ENCODE measurements around the gene TRIM59.

Gene TRIM59, protein sequence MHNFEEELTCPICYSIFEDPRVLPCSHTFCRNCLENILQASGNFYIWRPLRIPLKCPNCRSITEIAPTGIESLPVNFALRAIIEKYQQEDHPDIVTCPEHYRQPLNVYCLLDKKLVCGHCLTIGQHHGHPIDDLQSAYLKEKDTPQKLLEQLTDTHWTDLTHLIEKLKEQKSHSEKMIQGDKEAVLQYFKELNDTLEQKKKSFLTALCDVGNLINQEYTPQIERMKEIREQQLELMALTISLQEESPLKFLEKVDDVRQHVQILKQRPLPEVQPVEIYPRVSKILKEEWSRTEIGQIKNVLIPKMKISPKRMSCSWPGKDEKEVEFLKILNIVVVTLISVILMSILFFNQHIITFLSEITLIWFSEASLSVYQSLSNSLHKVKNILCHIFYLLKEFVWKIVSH

DNA sequence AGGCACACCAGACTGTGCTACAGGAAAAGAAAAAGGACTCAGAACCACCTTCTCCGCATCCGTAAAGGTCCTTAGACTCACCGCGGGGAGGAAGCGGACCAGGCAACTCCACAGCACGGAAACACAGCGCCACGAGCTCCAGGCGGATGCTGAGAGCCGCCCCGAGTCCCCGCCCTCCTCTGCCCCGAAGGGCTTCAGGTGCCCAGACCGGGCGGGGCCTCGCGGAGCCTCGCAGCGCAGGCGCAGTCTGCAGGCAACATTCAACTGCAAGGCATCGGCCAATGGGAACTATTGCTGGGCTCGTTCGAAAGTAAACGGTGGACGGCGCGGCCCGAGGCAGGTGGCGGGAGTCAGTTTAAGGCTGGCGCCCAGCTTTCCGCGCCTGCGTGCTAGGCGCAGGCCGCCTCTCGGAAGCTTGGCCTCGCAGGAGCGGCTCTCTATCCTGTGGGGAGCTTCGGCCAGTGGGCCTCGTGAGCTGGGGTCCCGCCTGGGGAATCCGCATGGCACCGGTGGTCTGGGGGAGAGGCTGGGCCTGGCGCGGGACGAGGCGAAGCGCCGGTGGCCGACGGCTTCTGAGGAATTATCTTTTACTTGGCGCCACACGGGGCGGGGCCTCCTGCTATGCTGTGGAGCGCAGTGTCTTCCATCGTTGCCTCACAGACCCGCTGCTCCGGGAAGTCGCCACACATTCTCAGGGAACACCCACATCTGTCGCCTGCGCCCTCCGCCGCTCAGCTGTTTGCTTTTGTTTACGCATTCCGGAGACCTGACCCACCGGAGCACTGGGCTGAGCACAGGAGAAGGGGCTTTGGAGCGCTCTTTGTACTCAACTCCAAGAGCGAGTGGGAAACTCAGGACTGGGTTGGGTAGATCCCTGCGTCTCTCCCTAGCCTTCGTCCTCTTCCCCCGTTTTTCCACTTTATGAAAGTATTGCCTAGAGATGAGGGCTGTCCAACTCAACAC lies at the start of gene TRIM59:
TSS of gene TRIM59 (minus strand) at position 151 of the 963 bp plus-strand sequence. CDS start 10,603 bp downstream, outside the sequence.
- Histone ChIP-seq H3K4me3 (no peak within 1 kb of the TSS), H3K9ac (ENCODE audit: insufficient read length) (no peak within 1 kb of the TSS), H3K36me3 (ENCODE audit: insufficient read depth, low read length) (no peaks in the 10 kb centered on the region), H3K27ac (no peak within 1 kb of the TSS), H3K9me3 (ENCODE audit: low read depth, low read length) (no peaks in the 10 kb centered on the region)
- no peak for TF ChIP-seq FOXP2 (optimal IDR thresholded peaks at IDR 0.05; ENCODE audit: control extremely low read depth, extremely low read length, insufficient read depth)
- TF ChIP-seq EZH2 (IDR thresholded peaks at IDR 0.05): no peak
- no peak for TF ChIP-seq POLR2AphosphoS5 (IDR thresholded peaks at IDR 0.05; ENCODE audit: borderline replicate concordance, low read depth, low read length)
- no peak for DNase-seq (ENCODE audit: low read depth, low spot score)

- Histone ChIP-seq H3K36me3 (ENCODE audit: insufficient read depth, low read length) (peaks cover 44% of the 10 kb centered on the region), H3K9me3 (ENCODE audit: low read depth, low read length) (no peaks in the 10 kb centered on the region), H3K4me3 (no peak overlapping the region), H3K27ac (no peak overlapping the region), H3K9ac (ENCODE audit: insufficient read length) (no peak overlapping the region)
- DNase-seq (ENCODE audit: low read depth, low spot score): no peak
- TF ChIP-seq EZH2 (IDR thresholded peaks at IDR 0.05) (no peak), POLR2AphosphoS5 (IDR thresholded peaks at IDR 0.05; ENCODE audit: borderline replicate concordance, low read depth, low read length) (0 out of 2 replicates have a peak, but pooled peaks have one; percentile 14), FOXP2 (optimal IDR thresholded peaks at IDR 0.05; ENCODE audit: control extremely low read depth, extremely low read length, insufficient read depth) (no peak)
These were observed 48.6 kb upstream of the TRIM59 start for GRCh38 chr3:160498202-160498601.

DNA sequence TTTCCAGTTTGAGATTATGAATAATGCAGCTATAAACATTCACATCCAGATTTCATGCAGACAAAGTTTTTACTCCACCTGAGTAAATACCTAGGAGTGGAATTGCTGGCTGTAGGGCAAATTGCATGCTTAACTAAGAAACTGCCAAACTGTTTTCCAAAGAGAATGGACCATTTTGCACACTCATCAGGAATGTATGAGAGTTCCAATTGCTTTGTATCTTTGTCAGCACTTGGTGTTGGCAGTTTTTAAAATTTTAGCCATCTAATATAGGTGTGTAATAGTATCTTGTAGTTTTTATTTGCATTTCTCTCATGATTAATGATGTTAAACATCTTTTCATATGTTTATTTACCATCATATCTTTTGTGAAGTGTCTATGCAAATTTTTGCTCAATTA lies 40.6 kb upstream of the TRIM59 start:
- Histone ChIP-seq H3K9me3 (ENCODE audit: low read depth, low read length) (peaks cover 7% of the 10 kb centered on the region; the same call in 1 of the 2 replicates), H3K4me3 (no peak overlapping the region), H3K9ac (ENCODE audit: insufficient read length) (no peak overlapping the region), H3K27ac (no peak overlapping the region), H3K36me3 (ENCODE audit: insufficient read depth, low read length) (no peaks in the 10 kb centered on the region)
- DNase-seq (ENCODE audit: low read depth, low spot score): no peak
- TF ChIP-seq POLR2AphosphoS5 (IDR thresholded peaks at IDR 0.05; ENCODE audit: borderline replicate concordance, low read depth, low read length): no peak
- TF ChIP-seq EZH2 (IDR thresholded peaks at IDR 0.05): no peak
- TF ChIP-seq FOXP2 (optimal IDR thresholded peaks at IDR 0.05; ENCODE audit: control extremely low read depth, extremely low read length, insufficient read depth): no peak

DNA sequence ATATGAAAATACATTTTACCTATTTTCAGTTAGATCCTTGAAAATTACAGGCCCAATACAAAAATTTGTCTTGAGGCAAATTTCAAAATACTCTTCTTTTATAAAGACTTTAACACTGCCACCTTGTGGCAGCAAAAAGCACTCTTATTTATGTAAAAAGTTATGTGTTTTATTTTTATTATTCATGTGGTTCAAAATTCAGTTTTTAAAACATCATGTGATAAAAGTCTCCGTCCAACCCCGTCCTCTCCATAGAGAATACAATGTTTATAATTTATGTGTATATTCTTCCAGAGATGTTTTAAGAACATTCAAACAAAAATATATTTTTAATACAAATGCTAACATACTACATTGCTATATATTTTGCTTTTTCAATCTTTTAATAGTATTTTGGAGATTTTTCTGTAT lies 36.9 kb upstream of the TRIM59 start:
- H3K36me3 ChIP-seq (ENCODE audit: insufficient read depth, low read length): no peaks in the 10 kb centered on the region
- no peak for TF ChIP-seq POLR2AphosphoS5 (IDR thresholded peaks at IDR 0.05; ENCODE audit: borderline replicate concordance, low read depth, low read length)
- TF ChIP-seq FOXP2 (optimal IDR thresholded peaks at IDR 0.05; ENCODE audit: control extremely low read depth, extremely low read length, insufficient read depth): no peak
- no peak for TF ChIP-seq EZH2 (IDR thresholded peaks at IDR 0.05)
- no peak overlapping the region for H3K4me3 ChIP-seq
- H3K9ac ChIP-seq (ENCODE audit: insufficient read length): no peak overlapping the region
- H3K27ac ChIP-seq: no peak overlapping the region
- peaks cover 7% of the 10 kb centered on the region; the same call in 1 of the 2 replicates for H3K9me3 ChIP-seq (ENCODE audit: low read depth, low read length)
- DNase-seq (ENCODE audit: low read depth, low spot score): peak; percentile 28

DNA sequence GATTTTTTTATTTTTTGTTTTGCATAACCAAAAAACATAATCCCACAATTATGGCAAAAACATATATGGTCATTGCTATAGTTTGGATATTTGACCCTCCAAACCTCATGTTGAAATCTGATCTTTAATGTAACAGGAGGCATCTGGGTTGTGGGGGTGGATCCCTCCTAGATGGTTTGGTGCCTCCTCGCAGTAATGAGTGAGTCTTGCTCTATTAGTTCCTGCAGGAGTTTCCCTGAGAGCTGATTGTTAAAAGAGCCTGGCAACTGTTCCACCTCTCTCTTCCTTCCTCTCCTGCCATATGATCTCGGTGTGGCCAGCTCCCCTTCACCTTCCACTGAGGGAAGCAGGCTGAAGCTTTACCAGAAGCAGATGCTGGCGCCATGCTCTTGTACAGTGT lies 33.2 kb upstream of the TRIM59 start:
- no peak for DNase-seq (ENCODE audit: low read depth, low spot score)
- TF ChIP-seq EZH2 (IDR thresholded peaks at IDR 0.05) (no peak), FOXP2 (optimal IDR thresholded peaks at IDR 0.05; ENCODE audit: control extremely low read depth, extremely low read length, insufficient read depth) (no peak), POLR2AphosphoS5 (IDR thresholded peaks at IDR 0.05; ENCODE audit: borderline replicate concordance, low read depth, low read length) (no peak)
- Histone ChIP-seq H3K9ac (ENCODE audit: insufficient read length) (no peak overlapping the region), H3K4me3 (no peak overlapping the region), H3K9me3 (ENCODE audit: low read depth, low read length) (no peaks in the 10 kb centered on the region), H3K27ac (no peak overlapping the region), H3K36me3 (ENCODE audit: insufficient read depth, low read length) (no peaks in the 10 kb centered on the region)

GRCh38 chr3:160481856-160482255 lies 32.3 kb upstream of the TRIM59 start:
- DNase-seq (ENCODE audit: low read depth, low spot score): no peak
- no peak overlapping the region for H3K27ac ChIP-seq
- no peaks in the 10 kb centered on the region for H3K36me3 ChIP-seq (ENCODE audit: insufficient read depth, low read length)
- no peak overlapping the region for H3K9ac ChIP-seq (ENCODE audit: insufficient read length)
- TF ChIP-seq EZH2 (IDR thresholded peaks at IDR 0.05) (no peak), FOXP2 (optimal IDR thresholded peaks at IDR 0.05; ENCODE audit: control extremely low read depth, extremely low read length, insufficient read depth) (no peak), POLR2AphosphoS5 (IDR thresholded peaks at IDR 0.05; ENCODE audit: borderline replicate concordance, low read depth, low read length) (no peak)
- no peak overlapping the region for H3K4me3 ChIP-seq
- H3K9me3 ChIP-seq (ENCODE audit: low read depth, low read length): no peaks in the 10 kb centered on the region

DNA sequence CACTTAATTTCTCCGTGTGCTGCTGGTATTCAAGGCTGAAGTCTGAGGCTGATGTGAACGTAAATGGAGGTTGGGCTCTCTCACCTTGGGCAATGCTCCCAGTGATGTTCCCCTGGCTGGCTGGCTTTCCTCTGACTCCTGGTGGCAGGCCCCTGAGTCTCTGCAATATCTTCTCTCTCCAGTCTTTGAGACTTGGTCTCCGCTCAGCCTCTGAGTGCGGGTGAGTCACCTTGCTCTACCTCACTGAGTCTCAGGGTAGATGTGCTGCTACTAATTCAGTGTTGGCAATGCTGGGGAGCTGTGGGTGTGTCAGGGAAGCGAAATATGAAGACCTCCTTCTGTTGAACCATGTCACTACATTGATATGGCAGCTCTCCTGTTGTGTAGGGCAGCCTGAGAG lies 31.3 kb upstream of the TRIM59 start:
- DNase-seq (ENCODE audit: low read depth, low spot score): no peak
- H3K36me3 ChIP-seq (ENCODE audit: insufficient read depth, low read length): no peaks in the 10 kb centered on the region

GRCh38 chr3:160479376-160479775 lies 29.8 kb upstream of the TRIM59 start:
- Histone ChIP-seq H3K27ac (no peak overlapping the region), H3K4me3 (no peak overlapping the region), H3K9ac (ENCODE audit: insufficient read length) (no peak overlapping the region), H3K9me3 (ENCODE audit: low read depth, low read length) (no peaks in the 10 kb centered on the region), H3K36me3 (ENCODE audit: insufficient read depth, low read length) (no peaks in the 10 kb centered on the region)
- TF ChIP-seq FOXP2 (optimal IDR thresholded peaks at IDR 0.05; ENCODE audit: control extremely low read depth, extremely low read length, insufficient read depth): no peak
- TF ChIP-seq EZH2 (IDR thresholded peaks at IDR 0.05): no peak
- no peak for TF ChIP-seq POLR2AphosphoS5 (IDR thresholded peaks at IDR 0.05; ENCODE audit: borderline replicate concordance, low read depth, low read length)
- no peak for DNase-seq (ENCODE audit: low read depth, low spot score)

More for the DNA sequence above, 31.3 kb upstream of the TRIM59 start:
- Histone ChIP-seq H3K9ac (ENCODE audit: insufficient read length) (no peak overlapping the region), H3K9me3 (ENCODE audit: low read depth, low read length) (no peaks in the 10 kb centered on the region), H3K27ac (no peak overlapping the region), H3K4me3 (no peak overlapping the region)
- TF ChIP-seq EZH2 (IDR thresholded peaks at IDR 0.05) (no peak), POLR2AphosphoS5 (IDR thresholded peaks at IDR 0.05; ENCODE audit: borderline replicate concordance, low read depth, low read length) (no peak), FOXP2 (optimal IDR thresholded peaks at IDR 0.05; ENCODE audit: control extremely low read depth, extremely low read length, insufficient read depth) (no peak)
